Gastrocnemius medialis (tissue), 4 donors: ENCODE measurements around the gene VAPA. TPM values are rescaled to one million over a fixed set of nuclear protein-coding genes. Genes with fewer than 3 reads are reported as not detected.
A peak's percentile ranks its signal among the peaks of the same experiment; 100 is the strongest.

Experiments
- ATAC-seq, 2 donors: fragments of 150-250 bp; one replicate each; pipeline ENCODE4 v1.9.1; 2016
- DNase-seq, 2 donors: peaks; one replicate each; pipeline ENCODE4 v3.0.0-alpha.2; 2019
- H3K27ac ChIP-seq, 4 donors: fragments of 200-600 bp; sonication (generic); 1 replicate in 1 of 4; 2 replicates in 3 of 4; pipeline ENCODE4 v1.5.1; 2016 to 2018; ENCODE audit warnings: mild to moderate bottlenecking in 2 of 4, moderate library complexity in 1 of 4
- H3K27me3 ChIP-seq, 3 donors: fragments of 200-600 bp; sonication (generic) in 2 of 3; 1 replicate in 1 of 3; 2 replicates in 2 of 3; pipeline versions ENCODE4 v1.5.1 to v1.6.0; 2016 to 2019; ENCODE audit warnings: mild to moderate bottlenecking in 1 of 3, moderate library complexity in 1 of 3
- H3K36me3 ChIP-seq, 2 donors: fragments of 200-600 bp; sonication (generic) in 1 of 2; one replicate each; pipeline ENCODE4 v1.5.1; 2017 to 2018
- H3K4me1 ChIP-seq, 2 donors: fragments of 200-600 bp; sonication (generic) in 1 of 2; one replicate each; pipeline ENCODE4 v1.5.1; 2016 to 2017; ENCODE audit warnings: mild to moderate bottlenecking in 2 of 2
- H3K4me3 ChIP-seq, 4 donors: fragments of 200-600 bp; sonication (generic) in 3 of 4; 1 replicate in 1 of 4; 2 replicates in 3 of 4; pipeline ENCODE4 v1.5.1; 2016 to 2019; ENCODE audit warnings: mild to moderate bottlenecking in 2 of 4
- H3K9me3 ChIP-seq, 3 donors: fragments of 200-600 bp; sonication (generic) in 2 of 3; 1 replicate in 1 of 3; 2 replicates in 2 of 3; pipeline ENCODE4 v1.5.1; 2016 to 2019
- POLR2A ChIP-seq, 2 donors: fragments of 450-650 bp; IDR thresholded peaks; one replicate each; pipeline ENCODE4 v1.6.1; 2017; ENCODE audit warnings: antibody characterized with exemption in 2 of 2, mild to moderate bottlenecking in 2 of 2, moderate library complexity in 2 of 2
- in situ Hi-C, 4 donors: fragments of 200-750 bp; cut with MboI; loops; one replicate each; pipeline versions ENCODE4 v1.15.0 to v1.8.0; 2017; ENCODE audit warnings: low sequenced_read_pairs in 4 of 4
- intact Hi-C: fragments of 100-400 bp; cut with DNase I; formaldehyde crosslinking; loops from one replicate; pipeline ENCODE4 v1.15.1; 2023; ENCODE audit warnings: low total_unique reads
- total RNA-seq, 4 donors: library from RNA; depleted of rRNA; stranded (reverse); fragments of >200 nt; gene quantifications; one replicate each; pipeline versions ENCODE4 v1.1.0 to v1.2.3, GENCODE V29; 2016
- TF ChIP-seq, protein P1 (sequence below), 5 experiments: fragments of 450-650 bp in 3 of 5; fragments of 200-600 bp in 2 of 5; sonication (generic) in 2 of 5; IDR thresholded peaks in 4 of 5; conservative IDR thresholded peaks in 1 of 5; 1 replicate in 4 of 5; 2 replicates in 1 of 5; pipeline ENCODE4 v1.5.1; 2016 to 2019; ENCODE audit warnings: antibody characterized with exemption in 5 of 5, mild to moderate bottlenecking in 3 of 5, moderate library complexity in 3 of 5

Gene VAPA
- total RNA-seq, 4 donors from 2014 or later = 227 to 320 (median 243) TPM

DNA sequence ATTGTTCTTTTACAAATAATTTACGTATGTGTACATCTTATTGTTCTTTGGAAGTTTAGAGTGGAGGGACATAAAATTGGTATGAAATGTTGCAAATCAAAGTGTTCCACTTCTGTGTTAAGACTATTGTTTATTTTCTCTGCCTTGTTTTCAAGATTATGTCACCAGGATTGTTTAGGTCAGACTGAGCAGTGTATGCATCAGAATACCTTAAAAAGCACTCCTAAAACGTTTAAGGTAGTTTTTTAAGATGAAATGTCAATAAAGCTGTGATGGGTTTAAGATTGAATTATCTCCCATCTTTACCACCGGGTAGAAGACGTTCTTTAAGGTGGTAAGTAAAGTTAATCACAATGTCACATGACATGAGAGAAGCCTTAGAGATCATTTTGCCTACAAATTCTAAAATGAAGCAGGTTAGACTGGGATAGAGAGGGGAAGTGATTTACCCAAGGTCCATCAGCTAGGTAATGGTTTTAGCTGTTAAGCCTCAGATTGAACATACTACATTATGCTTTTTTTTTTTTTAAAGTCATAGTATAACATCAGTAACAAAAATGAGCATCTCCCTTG is 10.6 kb downstream of the VAPA start:
- intact Hi-C loops (no loop called here), in situ Hi-C loops (loop anchor here in 2 of 4 donors (25.0 kb wide), 1 partner anchor 112 kb away; no protein-coding TSS in a partner anchor)
- ATAC-seq = no peak
- Histone ChIP-seq H3K4me3 (peak overlapping the region in 1 of 4 donors; percentile 12), H3K27ac (peak overlapping the region in 3 of 4 donors; percentile 22 to 39 (median 25)), H3K9me3 (no peaks in the 10 kb centered on the region), H3K4me1 (peaks cover 93 to 97% of the 10 kb centered on the region in 2 donors), H3K36me3 (no peaks in the 10 kb centered on the region), H3K27me3 (no peaks in the 10 kb centered on the region)
- TF ChIP-seq, protein P1, sequence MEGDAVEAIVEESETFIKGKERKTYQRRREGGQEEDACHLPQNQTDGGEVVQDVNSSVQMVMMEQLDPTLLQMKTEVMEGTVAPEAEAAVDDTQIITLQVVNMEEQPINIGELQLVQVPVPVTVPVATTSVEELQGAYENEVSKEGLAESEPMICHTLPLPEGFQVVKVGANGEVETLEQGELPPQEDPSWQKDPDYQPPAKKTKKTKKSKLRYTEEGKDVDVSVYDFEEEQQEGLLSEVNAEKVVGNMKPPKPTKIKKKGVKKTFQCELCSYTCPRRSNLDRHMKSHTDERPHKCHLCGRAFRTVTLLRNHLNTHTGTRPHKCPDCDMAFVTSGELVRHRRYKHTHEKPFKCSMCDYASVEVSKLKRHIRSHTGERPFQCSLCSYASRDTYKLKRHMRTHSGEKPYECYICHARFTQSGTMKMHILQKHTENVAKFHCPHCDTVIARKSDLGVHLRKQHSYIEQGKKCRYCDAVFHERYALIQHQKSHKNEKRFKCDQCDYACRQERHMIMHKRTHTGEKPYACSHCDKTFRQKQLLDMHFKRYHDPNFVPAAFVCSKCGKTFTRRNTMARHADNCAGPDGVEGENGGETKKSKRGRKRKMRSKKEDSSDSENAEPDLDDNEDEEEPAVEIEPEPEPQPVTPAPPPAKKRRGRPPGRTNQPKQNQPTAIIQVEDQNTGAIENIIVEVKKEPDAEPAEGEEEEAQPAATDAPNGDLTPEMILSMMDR (IDR thresholded peaks at IDR 0.05 in 4 of 5, conservative IDR thresholded peaks at IDR 0.05 in 1 of 5) = no peak
- no peak for DNase-seq

DNA sequence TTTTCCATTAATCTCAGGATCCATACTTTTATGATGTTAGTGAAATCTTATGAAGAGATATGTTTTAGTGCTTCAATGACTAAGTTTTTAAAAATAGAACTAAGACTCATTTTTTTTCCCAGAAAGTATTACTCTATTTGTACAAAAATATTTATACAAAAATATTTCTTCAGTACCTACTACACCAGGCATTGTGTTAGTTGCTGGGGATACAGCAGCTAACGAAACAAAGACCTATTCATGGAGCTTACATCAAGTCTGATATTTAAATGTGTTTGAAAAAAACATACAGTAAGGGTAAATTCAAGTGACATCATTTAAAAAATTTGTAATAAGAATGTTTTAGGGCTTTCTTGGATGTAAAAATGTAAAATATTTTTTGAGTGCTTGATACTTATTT is 11.6 kb downstream of the VAPA start:
- H3K27me3 ChIP-seq = no peaks in the 10 kb centered on the region
- H3K4me1 ChIP-seq = peaks cover 92 to 96% of the 10 kb centered on the region in 2 donors
- no peaks in the 10 kb centered on the region for H3K36me3 ChIP-seq
- H3K9me3 ChIP-seq = no peaks in the 10 kb centered on the region
- ATAC-seq (no peak), DNase-seq (no peak)
- no peak overlapping the region for H3K4me3 ChIP-seq
- in situ Hi-C loops (loop anchor here in 1 of 4 donors (25.0 kb wide), 1 partner anchor 338 kb away; no protein-coding TSS in a partner anchor), intact Hi-C loops (no loop called here)
- peak overlapping the region in 3 of 4 donors; percentile 1 to 25 (median 12) for H3K27ac ChIP-seq
- TF ChIP-seq, protein P1 (IDR thresholded peaks at IDR 0.05 in 4 of 5, conservative IDR thresholded peaks at IDR 0.05 in 1 of 5) = no peak
- TF ChIP-seq POLR2A (IDR thresholded peaks at IDR 0.05) = no peak

DNA sequence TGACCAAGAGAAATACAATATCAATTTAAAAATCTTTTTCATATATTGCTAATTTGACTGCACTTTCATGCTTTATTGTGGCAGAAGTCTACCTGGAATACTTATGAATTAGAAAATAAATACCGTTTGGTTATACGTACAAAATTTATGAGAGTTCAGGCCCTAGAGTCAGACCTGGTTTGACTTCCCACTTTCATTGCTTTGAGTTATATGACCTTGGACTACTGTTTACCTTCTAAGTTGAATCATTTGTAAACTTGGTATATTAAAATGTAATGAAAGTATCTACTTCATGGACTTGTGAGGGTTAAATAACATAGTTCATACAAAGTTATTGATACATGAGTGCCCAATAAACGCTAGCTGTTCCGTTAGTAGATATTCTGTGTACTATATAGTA is 12.0 kb downstream of the VAPA start:
- intact Hi-C loops (no loop called here), in situ Hi-C loops (loop anchor here in 1 of 4 donors (25.0 kb wide), 1 partner anchor 338 kb away; no protein-coding TSS in a partner anchor)
- no peak for TF ChIP-seq POLR2A (IDR thresholded peaks at IDR 0.05)
- TF ChIP-seq, protein P1 (IDR thresholded peaks at IDR 0.05 in 4 of 5, conservative IDR thresholded peaks at IDR 0.05 in 1 of 5) = no peak
- H3K9me3 ChIP-seq = no peaks in the 10 kb centered on the region
- H3K4me3 ChIP-seq = no peak overlapping the region
- H3K36me3 ChIP-seq = no peaks in the 10 kb centered on the region
- DNase-seq (no peak), ATAC-seq (no peak)
- H3K27me3 ChIP-seq = no peaks in the 10 kb centered on the region
- peaks cover 92 to 96% of the 10 kb centered on the region in 2 donors for H3K4me1 ChIP-seq
- peak overlapping the region in 3 of 4 donors; percentile 1 to 29 (median 25) for H3K27ac ChIP-seq

DNA sequence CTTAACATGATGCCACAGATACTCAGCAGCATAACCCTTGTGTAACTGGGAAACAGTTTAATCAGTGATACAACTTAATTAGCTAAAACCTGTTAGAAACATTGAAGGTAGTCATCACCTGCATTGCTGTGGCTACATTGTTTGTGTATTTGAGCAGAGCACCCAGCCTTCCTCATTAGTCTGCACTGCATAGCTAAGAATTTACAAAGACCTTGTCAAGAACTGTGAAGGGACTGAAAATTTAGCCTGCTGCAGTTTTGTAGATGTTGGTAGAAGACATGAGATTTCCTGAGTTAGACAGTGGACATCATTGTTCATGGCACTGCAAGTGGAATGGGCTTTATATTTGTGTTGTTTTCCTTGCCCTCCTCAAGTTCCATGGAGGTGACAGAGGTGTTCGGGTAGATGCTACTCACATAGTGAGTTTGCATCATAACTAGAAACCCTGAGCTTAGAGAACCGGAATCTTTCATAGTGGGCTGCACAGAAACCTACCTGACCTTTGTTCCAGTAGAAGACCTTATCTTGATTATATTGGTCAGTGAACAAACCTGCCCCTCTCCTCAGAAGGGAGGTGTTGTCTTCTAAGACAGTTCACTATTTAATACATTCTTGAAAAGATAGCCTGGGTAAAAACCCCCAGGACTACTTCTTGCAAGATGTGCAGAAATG is 12.5 kb downstream of the VAPA start:
- no peak for DNase-seq
- Histone ChIP-seq H3K4me3 (no peak overlapping the region), H3K27ac (peak overlapping the region in 1 of 4 donors; percentile 29), H3K4me1 (peaks cover 92 to 98% of the 10 kb centered on the region in 2 donors), H3K27me3 (no peaks in the 10 kb centered on the region), H3K36me3 (no peaks in the 10 kb centered on the region), H3K9me3 (no peaks in the 10 kb centered on the region)
- TF ChIP-seq POLR2A (IDR thresholded peaks at IDR 0.05) = no peak
- TF ChIP-seq, protein P1 (IDR thresholded peaks at IDR 0.05 in 4 of 5, conservative IDR thresholded peaks at IDR 0.05 in 1 of 5) = no peak
- ATAC-seq = no peak
- intact Hi-C loops (no loop called here), in situ Hi-C loops (loop anchor here in 1 of 4 donors (25.0 kb wide), 1 partner anchor 339 kb away; no protein-coding TSS in a partner anchor)
